Astrocyte of the spinal cord (primary cell): Measurements from ENCODE around the gene CTNNBL1.

Experiments
- DNase-seq: peaks from one replicate; pipeline ENCODE4 v3.0.0; 2011; ENCODE audit warnings: low read depth, low spot score
- H3K4me3 ChIP-seq: 2 replicates; pipeline ENCODE4 v1.5.1; 2011; ENCODE audit warnings: low read depth, mild to moderate bottlenecking, low read length, moderate library complexity
- CTCF ChIP-seq: IDR thresholded peaks from 2 replicates; pipeline ENCODE4 v1.5.1; 2012; ENCODE audit warnings: low read depth, mild to moderate bottlenecking, low read length, inconsistent platforms
- in situ Hi-C: cut with HindIII; loops from 2 replicates; pipeline ENCODE4 v1.10.0; 2017; ENCODE audit warnings: low sequenced_read_pairs

The CTNNBL1 gene

GRCh38 chr20:37901654-37902503, 208.0 kb downstream of the CTNNBL1 start:
- peak; percentile 69 for TF ChIP-seq CTCF
- peak overlapping the region; percentile 42 for H3K4me3 ChIP-seq
- peak; percentile 70 for DNase-seq
- in situ Hi-C loops: no loop called here

- in situ Hi-C loops: no loop called here
- DNase-seq: peak; percentile 73
- TF ChIP-seq CTCF: no peak
- peak within 1 kb of the TSS; percentile 42 for H3K4me3 ChIP-seq
These were observed 208.9 kb downstream of the CTNNBL1 start, which contains the start of gene VSTM2L for GRCh38 chr20:37902504-37903313. Gene VSTM2L, plus strand, starts transcription at chr20:37903127. Its CDS starts 224 bp downstream, at chr20:37903351.

GRCh38 chr20:37903317-37904007, 209.6 kb downstream of the CTNNBL1 start:
- no peak for DNase-seq
- in situ Hi-C loops: no loop called here
- TF ChIP-seq CTCF: peak; percentile 37
- H3K4me3 ChIP-seq: peak overlapping the region; percentile 42

GRCh38 chr20:37904008-37904642, 210.3 kb downstream of the CTNNBL1 start:
- peak overlapping the region; percentile 42 for H3K4me3 ChIP-seq
- in situ Hi-C loops: no loop called here
- no peak for TF ChIP-seq CTCF
- no peak for DNase-seq

- in situ Hi-C loops: no loop called here
- H3K4me3 ChIP-seq: no peak overlapping the region
- no peak for TF ChIP-seq CTCF
- no peak for DNase-seq
These were observed 211.1 kb downstream of the CTNNBL1 start for GRCh38 chr20:37904845-37905373.
